ENCODE data around the gene ACAA1. TPM values are rescaled to one million over a fixed set of nuclear protein-coding genes. Genes with fewer than 3 reads are reported as not detected.
"Not testable (repeated sequence)": the region's sequence is repeated elsewhere in the genome, so short reads cannot be mapped to it uniquely, and the experiment has no call there.

The ACAA1 gene
- total and polyA plus RNA-seq, 2 of the 13 experiments (the other 11 are each of a cell fraction or from before 2014, with no cell fraction given) = 60.8 to 188 TPM

DNA sequence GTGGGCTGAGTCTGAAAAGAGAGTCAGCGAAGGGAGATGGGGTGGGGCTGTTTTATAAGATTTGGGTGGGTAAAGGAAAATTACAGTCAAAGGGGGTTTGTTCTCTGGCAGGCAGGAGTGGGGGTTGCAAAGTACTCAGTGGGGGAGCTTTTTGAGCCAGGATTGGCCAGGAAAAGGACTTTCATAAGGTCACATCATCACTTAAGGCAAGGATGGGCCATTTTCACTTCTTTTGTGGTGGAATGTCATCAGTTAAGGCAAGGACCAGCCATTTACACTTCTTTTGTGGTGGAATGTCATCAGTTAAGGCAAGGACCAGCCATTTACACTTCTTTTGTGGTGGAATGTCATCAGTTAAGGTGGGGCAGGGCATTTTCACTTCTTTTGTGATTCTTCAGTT, 53.7 kb downstream of the ACAA1 start:
- intact Hi-C loops (cut with micrococcal nuclease; ENCODE audit: unreplicated experiment) = not testable (repeated sequence)

DNA sequence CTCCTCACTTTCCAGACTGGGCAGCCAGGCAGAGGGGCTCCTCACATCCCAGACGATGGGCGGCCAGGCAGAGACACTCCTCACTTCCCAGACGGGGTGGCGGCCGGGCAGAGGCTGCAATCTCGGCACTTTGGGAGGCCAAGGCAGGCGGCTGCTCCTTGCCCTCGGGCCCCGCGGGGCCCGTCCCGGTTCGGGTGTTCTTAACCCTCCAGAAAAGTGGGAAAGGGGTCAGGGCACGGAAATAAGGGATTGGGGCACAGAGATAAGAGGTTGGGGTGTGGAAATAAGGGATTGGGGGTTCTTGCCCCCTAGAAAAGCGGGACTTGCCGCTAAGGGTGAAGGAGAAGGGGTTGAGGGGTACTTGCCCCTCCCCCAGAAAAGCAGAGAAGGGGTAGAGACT, 54.6 kb downstream of the ACAA1 start:
- H3K4me3 ChIP-seq (replicated peaks in 1 of 3; ENCODE audit: insufficient read depth in 1 of 3, low read depth in 2 of 3, low read length in 3 of 3); BruUV-seq (replicated peaks); H3K27me3 ChIP-seq (ENCODE audit: control insufficient read depth in 1 of 2, insufficient read depth in 2 of 2, low read length in 2 of 2); in situ Hi-C loops (cut with HindIII; ENCODE audit: extremely low pct_ligation_motif_present, low pct_unique_long_range_greater_than_20kb); H2AFZ ChIP-seq (ENCODE audit: low read length); H3K9ac ChIP-seq (ENCODE audit: insufficient read depth, low read depth, low read length); H3K27ac ChIP-seq (ENCODE audit: extremely low read length, insufficient read depth, low read length); DNase-seq (ENCODE audit: low spot score); H4K20me1 ChIP-seq (ENCODE audit: insufficient read depth, low read length); FAIRE-seq; ATAC-seq; H3K36me3 ChIP-seq (replicated peaks in 1 of 2; ENCODE audit: control insufficient read depth in 1 of 2, insufficient read depth in 2 of 2, low read length in 2 of 2); H3K79me2 ChIP-seq (ENCODE audit: insufficient read depth, low read length); H3K4me1 ChIP-seq (ENCODE audit: insufficient read depth, low read length); CTCF ChIA-PET (ENCODE audit: low intra/inter-chr PET ratio, low total read pairs); POLR2A ChIA-PET; H3K4me2 ChIP-seq (ENCODE audit: low read depth, low read length); intact Hi-C loops (cut with micrococcal nuclease; ENCODE audit: unreplicated experiment); H3K9me3 ChIP-seq (ENCODE audit: low read length): not testable (repeated sequence)
- WGBS (ENCODE audit: low lambda C conversion rate) = 85% methylated on average over 11 of the region's 16 CpGs

More for the DNA sequence above, 53.7 kb downstream of the ACAA1 start:
- DNase-seq (ENCODE audit: low spot score); H3K9me3 ChIP-seq (ENCODE audit: low read length); H3K79me2 ChIP-seq (ENCODE audit: insufficient read depth, low read length); H3K4me3 ChIP-seq (replicated peaks in 1 of 3; ENCODE audit: insufficient read depth in 1 of 3, low read depth in 2 of 3, low read length in 3 of 3); CTCF ChIA-PET (ENCODE audit: low intra/inter-chr PET ratio, low total read pairs); H3K4me2 ChIP-seq (ENCODE audit: low read depth, low read length); H3K4me1 ChIP-seq (ENCODE audit: insufficient read depth, low read length); H2AFZ ChIP-seq (ENCODE audit: low read length); in situ Hi-C loops (cut with HindIII; ENCODE audit: extremely low pct_ligation_motif_present, low pct_unique_long_range_greater_than_20kb); ATAC-seq; H3K27ac ChIP-seq (ENCODE audit: extremely low read length, insufficient read depth, low read length); H3K27me3 ChIP-seq (ENCODE audit: control insufficient read depth in 1 of 2, insufficient read depth in 2 of 2, low read length in 2 of 2); H3K36me3 ChIP-seq (replicated peaks in 1 of 2; ENCODE audit: control insufficient read depth in 1 of 2, insufficient read depth in 2 of 2, low read length in 2 of 2); H4K20me1 ChIP-seq (ENCODE audit: insufficient read depth, low read length); BruUV-seq (replicated peaks); H3K9ac ChIP-seq (ENCODE audit: insufficient read depth, low read depth, low read length); FAIRE-seq: not testable (repeated sequence)
- no CpG with 5 or more reads among the region's 1 CpG for WGBS (ENCODE audit: low lambda C conversion rate)
- POLR2A ChIA-PET = interaction anchor here (0.6 kb wide), 1 partner anchor 1094 kb away, joined by 3 read pairs; no protein-coding TSS in a partner anchor

DNA sequence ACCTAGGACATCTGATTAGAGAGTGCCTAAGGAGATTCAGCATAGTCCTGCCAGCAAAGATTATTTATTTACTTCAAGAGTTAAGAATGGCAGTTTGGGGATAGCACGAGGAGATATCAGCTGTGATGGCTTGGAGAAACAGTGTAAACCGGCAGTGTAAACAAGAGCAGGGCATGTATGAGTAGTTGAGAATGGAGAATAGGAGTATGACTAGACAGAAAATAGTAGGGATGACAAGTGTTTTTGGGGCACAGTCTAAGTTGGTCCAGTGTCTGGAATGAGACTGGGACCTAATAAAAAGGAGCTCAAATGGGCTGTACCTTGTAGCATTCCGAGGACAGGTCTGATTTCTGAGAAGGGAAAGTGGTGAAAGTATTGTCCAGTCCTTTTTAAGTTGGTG, 59.9 kb downstream of the ACAA1 start:
- WGBS (ENCODE audit: low lambda C conversion rate) = 16% methylated on average over 3 of the region's 3 CpGs
- H2AFZ ChIP-seq (ENCODE audit: low read length); BruUV-seq (replicated peaks); H3K27ac ChIP-seq (ENCODE audit: extremely low read length, insufficient read depth, low read length); FAIRE-seq; H3K4me2 ChIP-seq (ENCODE audit: low read depth, low read length); in situ Hi-C loops (cut with HindIII; ENCODE audit: extremely low pct_ligation_motif_present, low pct_unique_long_range_greater_than_20kb); ATAC-seq; intact Hi-C loops (cut with micrococcal nuclease; ENCODE audit: unreplicated experiment); H3K4me3 ChIP-seq (replicated peaks in 1 of 3; ENCODE audit: insufficient read depth in 1 of 3, low read depth in 2 of 3, low read length in 3 of 3); DNase-seq (ENCODE audit: low spot score); H3K27me3 ChIP-seq (ENCODE audit: control insufficient read depth in 1 of 2, insufficient read depth in 2 of 2, low read length in 2 of 2); H3K9ac ChIP-seq (ENCODE audit: insufficient read depth, low read depth, low read length); H4K20me1 ChIP-seq (ENCODE audit: insufficient read depth, low read length); H3K4me1 ChIP-seq (ENCODE audit: insufficient read depth, low read length); H3K9me3 ChIP-seq (ENCODE audit: low read length); H3K79me2 ChIP-seq (ENCODE audit: insufficient read depth, low read length); CTCF ChIA-PET (ENCODE audit: low intra/inter-chr PET ratio, low total read pairs); POLR2A ChIA-PET; H3K36me3 ChIP-seq (replicated peaks in 1 of 2; ENCODE audit: control insufficient read depth in 1 of 2, insufficient read depth in 2 of 2, low read length in 2 of 2): not testable (repeated sequence)
